GM23338 (cell line): ENCODE data around the gene TIMP3. TPM values are rescaled to one million over a fixed set of nuclear protein-coding genes. Genes with fewer than 3 reads are reported as not detected.

Source experiments
- ATAC-seq: fragments of 200-7000 bp; cut with Tn5 transposase; 3 replicates; pipeline ENCODE4 v1.9.1; 2020
- DNase-seq: peaks from one replicate; pipeline ENCODE4 v3.0.0-alpha.2; 2015; ENCODE audit warnings: low spot score
- H2AFZ ChIP-seq: fragments of 200-600 bp; sonication (generic); 2 replicates; pipeline ENCODE4 v1.8.0; 2016; ENCODE audit warnings: antibody characterized with exemption, mild to moderate bottlenecking, moderate library complexity
- H3F3A ChIP-seq: fragments of 200-600 bp; sonication (generic); replicated peaks from 2 replicates; pipeline ENCODE4 v1.8.0; 2017; ENCODE audit warnings: antibody characterized with exemption, mixed run types, low read depth
- H3K27ac ChIP-seq: fragments of 200-600 bp; sonication (generic); 2 replicates; pipeline ENCODE4 v1.6.1; 2016; ENCODE audit warnings: low read depth
- H3K27me3 ChIP-seq: fragments of 200-600 bp; sonication (generic); 2 replicates; pipeline ENCODE4 v1.8.0; 2016; ENCODE audit warnings: mild to moderate bottlenecking, mixed run types, moderate library complexity; ENCODE audit not compliant: insufficient read depth
- H3K36me3 ChIP-seq: fragments of 200-600 bp; sonication (generic); 2 replicates; pipeline ENCODE4 v1.8.0; 2016; ENCODE audit warnings: mild to moderate bottlenecking; ENCODE audit not compliant: insufficient read depth
- H3K4me1 ChIP-seq: fragments of 200-600 bp; sonication (generic); 2 replicates; pipeline ENCODE4 v1.8.0; 2016; ENCODE audit warnings: mild to moderate bottlenecking, moderate library complexity; ENCODE audit not compliant: insufficient read depth
- H3K4me2 ChIP-seq: fragments of 200-600 bp; sonication (generic); 2 replicates; pipeline ENCODE4 v1.7.1; 2017; ENCODE audit warnings: mixed run types
- H3K4me3 ChIP-seq: fragments of 200-600 bp; sonication (generic); 2 replicates; pipeline ENCODE4 v1.6.1; 2016; ENCODE audit warnings: mixed run types
- H3K79me2 ChIP-seq: fragments of 200-600 bp; sonication (generic); replicated peaks from 2 replicates; pipeline ENCODE4 v1.8.0; 2017; ENCODE audit warnings: mild to moderate bottlenecking; ENCODE audit not compliant: insufficient read depth
- H3K9me2 ChIP-seq: fragments of 200-600 bp; sonication (generic); 2 replicates; pipeline ENCODE4 v1.8.0; 2017; ENCODE audit not compliant: insufficient read depth
- H4K20me1 ChIP-seq: fragments of 200-600 bp; sonication (generic); replicated peaks from 2 replicates; pipeline ENCODE4 v1.8.0; 2017; ENCODE audit warnings: mild to moderate bottlenecking; ENCODE audit not compliant: insufficient read depth
- H3K27ac Mint-ChIP-seq: 2 replicates; pipeline ENCODE4 v1.8.0; 2020; ENCODE audit warnings: inconsistent platforms, mild to moderate bottlenecking, moderate library complexity, mixed read lengths
- H3K27me3 Mint-ChIP-seq: 3 replicates; pipeline ENCODE4 v1.8.0; 2022; ENCODE audit warnings: low read depth, mild to moderate bottlenecking, moderate library complexity, mixed read lengths, inconsistent platforms; ENCODE audit not compliant: insufficient read depth, poor library complexity
- H3K36me3 Mint-ChIP-seq: 3 replicates; pipeline ENCODE4 v1.8.0; 2021; ENCODE audit warnings: low read depth, mild to moderate bottlenecking, inconsistent platforms, moderate library complexity, mixed read lengths
- H3K4me1 Mint-ChIP-seq: 3 replicates; pipeline ENCODE4 v1.8.0; 2020; ENCODE audit warnings: mild to moderate bottlenecking, inconsistent platforms, mixed read lengths
- H3K4me3 Mint-ChIP-seq: 3 replicates; pipeline ENCODE4 v1.8.0; 2021; ENCODE audit warnings: moderate library complexity, mild to moderate bottlenecking, inconsistent platforms, mixed read lengths
- H3K9me3 Mint-ChIP-seq: 3 replicates; pipeline ENCODE4 v1.8.0; 2020; ENCODE audit warnings: moderate library complexity, mild to moderate bottlenecking, inconsistent platforms, mixed read lengths
- POLR2AphosphoS5 ChIP-seq: IDR thresholded peaks from 2 replicates; pipeline ENCODE4 v1.6.1; 2016; ENCODE audit warnings: antibody characterized with exemption, low read depth
- STAT1 ChIP-seq: IDR thresholded peaks from one replicate; pipeline ENCODE4 v1.6.1; 2016; ENCODE audit warnings: antibody characterized with exemption; ENCODE audit not compliant: unreplicated experiment
- ZNF114 ChIP-seq: fragments of 250-450 bp; sonication (Bioruptor Pico); IDR thresholded peaks from 2 replicates; pipeline ENCODE4 v1.5.0; 2020; ENCODE audit warnings: mild to moderate bottlenecking, moderate library complexity
- ZNF331 ChIP-seq: fragments of 250-450 bp; sonication (Bioruptor Pico); IDR thresholded peaks from 2 replicates; pipeline ENCODE4 v1.5.0; 2020; ENCODE audit warnings: low read depth, mild to moderate bottlenecking, moderate library complexity
- polyA plus RNA-seq: library from polyadenylated mRNA; unstranded; fragments of >200 nt; fragmentation: Nextera tagmentation; extraction: Ambion mirVana; gene quantifications from 2 replicates; pipeline ENCODE4 v1.2.1, GENCODE V29; 2016
- total RNA-seq: library from RNA; depleted of rRNA; stranded (reverse); fragments of >200 nt; shearing (Covaris generic); gene quantifications from 2 replicates; pipeline ENCODE4 v1.2.3, GENCODE V29; 2014
- TF ChIP-seq, protein P1 (sequence below): fragments of 250-450 bp; sonication (Bioruptor Pico); IDR thresholded peaks from 2 replicates; pipeline ENCODE4 v1.5.0; 2020; ENCODE audit warnings: mild to moderate bottlenecking, moderate library complexity
- TF ChIP-seq, protein P2 (sequence below), 2 experiments: fragments of 200-600 bp in 1 of 2; sonication (generic) in 1 of 2; conservative IDR thresholded peaks; 2 replicates each; pipeline versions ENCODE4 v1.5.1 to v1.6.1; 2016 to 2017; ENCODE audit warnings: antibody characterized with exemption in 2 of 2, low read depth in 2 of 2, mild to moderate bottlenecking in 2 of 2, moderate library complexity in 1 of 2
- TF ChIP-seq, protein P3 (sequence below): IDR thresholded peaks from 2 replicates; pipeline ENCODE4 v1.6.1; 2016; ENCODE audit warnings: antibody characterized with exemption

Gene TIMP3
- total and polyA plus RNA-seq, 2 experiments from 2014 or later: 1.4 to 4.3 TPM

DNA sequence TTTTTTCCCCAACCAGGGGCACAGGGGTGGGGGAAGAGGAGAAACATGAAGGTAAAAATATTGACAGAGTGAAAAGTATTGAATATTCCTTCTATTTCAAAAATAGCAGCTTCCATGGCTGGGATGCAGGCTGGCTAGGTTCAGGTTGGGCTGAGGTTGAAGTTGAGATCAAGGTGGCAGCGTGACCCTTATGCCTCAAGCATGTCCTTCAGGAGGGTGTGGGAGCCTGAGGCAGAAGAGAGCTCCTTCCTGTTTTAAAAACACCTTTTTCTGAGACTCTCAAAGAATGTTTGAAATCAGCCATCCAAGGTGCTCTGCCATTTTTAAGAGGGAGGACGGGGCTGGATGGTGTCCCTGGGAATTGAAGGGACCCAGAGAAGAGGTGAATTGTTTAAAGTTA is 29.5 kb downstream of the TIMP3 start (continued):
- TF ChIP-seq, protein P1, sequence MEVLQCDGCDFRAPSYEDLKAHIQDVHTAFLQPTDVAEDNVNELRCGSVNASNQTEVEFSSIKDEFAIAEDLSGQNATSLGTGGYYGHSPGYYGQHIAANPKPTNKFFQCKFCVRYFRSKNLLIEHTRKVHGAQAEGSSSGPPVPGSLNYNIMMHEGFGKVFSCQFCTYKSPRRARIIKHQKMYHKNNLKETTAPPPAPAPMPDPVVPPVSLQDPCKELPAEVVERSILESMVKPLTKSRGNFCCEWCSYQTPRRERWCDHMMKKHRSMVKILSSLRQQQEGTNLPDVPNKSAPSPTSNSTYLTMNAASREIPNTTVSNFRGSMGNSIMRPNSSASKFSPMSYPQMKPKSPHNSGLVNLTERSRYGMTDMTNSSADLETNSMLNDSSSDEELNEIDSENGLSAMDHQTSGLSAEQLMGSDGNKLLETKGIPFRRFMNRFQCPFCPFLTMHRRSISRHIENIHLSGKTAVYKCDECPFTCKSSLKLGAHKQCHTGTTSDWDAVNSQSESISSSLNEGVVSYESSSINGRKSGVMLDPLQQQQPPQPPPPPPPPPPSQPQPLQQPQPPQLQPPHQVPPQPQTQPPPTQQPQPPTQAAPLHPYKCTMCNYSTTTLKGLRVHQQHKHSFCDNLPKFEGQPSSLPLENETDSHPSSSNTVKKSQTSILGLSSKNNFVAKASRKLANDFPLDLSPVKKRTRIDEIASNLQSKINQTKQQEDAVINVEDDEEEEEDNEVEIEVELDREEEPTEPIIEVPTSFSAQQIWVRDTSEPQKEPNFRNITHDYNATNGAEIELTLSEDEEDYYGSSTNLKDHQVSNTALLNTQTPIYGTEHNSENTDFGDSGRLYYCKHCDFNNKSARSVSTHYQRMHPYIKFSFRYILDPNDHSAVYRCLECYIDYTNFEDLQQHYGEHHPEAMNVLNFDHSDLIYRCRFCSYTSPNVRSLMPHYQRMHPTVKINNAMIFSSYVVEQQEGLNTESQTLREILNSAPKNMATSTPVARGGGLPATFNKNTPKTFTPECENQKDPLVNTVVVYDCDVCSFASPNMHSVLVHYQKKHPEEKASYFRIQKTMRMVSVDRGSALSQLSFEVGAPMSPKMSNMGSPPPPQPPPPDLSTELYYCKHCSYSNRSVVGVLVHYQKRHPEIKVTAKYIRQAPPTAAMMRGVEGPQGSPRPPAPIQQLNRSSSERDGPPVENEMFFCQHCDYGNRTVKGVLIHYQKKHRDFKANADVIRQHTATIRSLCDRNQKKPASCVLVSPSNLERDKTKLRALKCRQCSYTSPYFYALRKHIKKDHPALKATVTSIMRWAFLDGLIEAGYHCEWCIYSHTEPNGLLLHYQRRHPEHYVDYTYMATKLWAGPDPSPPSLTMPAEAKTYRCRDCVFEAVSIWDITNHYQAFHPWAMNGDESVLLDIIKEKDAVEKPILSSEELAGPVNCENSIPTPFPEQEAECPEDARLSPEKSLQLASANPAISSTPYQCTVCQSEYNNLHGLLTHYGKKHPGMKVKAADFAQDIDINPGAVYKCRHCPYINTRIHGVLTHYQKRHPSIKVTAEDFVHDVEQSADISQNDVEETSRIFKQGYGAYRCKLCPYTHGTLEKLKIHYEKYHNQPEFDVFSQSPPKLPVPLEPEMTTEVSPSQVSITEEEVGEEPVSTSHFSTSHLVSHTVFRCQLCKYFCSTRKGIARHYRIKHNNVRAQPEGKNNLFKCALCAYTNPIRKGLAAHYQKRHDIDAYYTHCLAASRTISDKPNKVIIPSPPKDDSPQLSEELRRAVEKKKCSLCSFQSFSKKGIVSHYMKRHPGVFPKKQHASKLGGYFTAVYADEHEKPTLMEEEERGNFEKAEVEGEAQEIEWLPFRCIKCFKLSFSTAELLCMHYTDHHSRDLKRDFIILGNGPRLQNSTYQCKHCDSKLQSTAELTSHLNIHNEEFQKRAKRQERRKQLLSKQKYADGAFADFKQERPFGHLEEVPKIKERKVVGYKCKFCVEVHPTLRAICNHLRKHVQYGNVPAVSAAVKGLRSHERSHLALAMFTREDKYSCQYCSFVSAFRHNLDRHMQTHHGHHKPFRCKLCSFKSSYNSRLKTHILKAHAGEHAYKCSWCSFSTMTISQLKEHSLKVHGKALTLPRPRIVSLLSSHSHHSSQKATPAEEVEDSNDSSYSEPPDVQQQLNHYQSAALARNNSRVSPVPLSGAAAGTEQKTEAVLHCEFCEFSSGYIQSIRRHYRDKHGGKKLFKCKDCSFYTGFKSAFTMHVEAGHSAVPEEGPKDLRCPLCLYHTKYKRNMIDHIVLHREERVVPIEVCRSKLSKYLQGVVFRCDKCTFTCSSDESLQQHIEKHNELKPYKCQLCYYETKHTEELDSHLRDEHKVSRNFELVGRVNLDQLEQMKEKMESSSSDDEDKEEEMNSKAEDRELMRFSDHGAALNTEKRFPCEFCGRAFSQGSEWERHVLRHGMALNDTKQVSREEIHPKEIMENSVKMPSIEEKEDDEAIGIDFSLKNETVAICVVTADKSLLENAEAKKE (CRISPR knock-in tag): no peak
- TF ChIP-seq POLR2AphosphoS5: no peak
- no peak for TF ChIP-seq STAT1
- no peak for TF ChIP-seq ZNF331 (CRISPR knock-in tag)
- TF ChIP-seq, protein P2, sequence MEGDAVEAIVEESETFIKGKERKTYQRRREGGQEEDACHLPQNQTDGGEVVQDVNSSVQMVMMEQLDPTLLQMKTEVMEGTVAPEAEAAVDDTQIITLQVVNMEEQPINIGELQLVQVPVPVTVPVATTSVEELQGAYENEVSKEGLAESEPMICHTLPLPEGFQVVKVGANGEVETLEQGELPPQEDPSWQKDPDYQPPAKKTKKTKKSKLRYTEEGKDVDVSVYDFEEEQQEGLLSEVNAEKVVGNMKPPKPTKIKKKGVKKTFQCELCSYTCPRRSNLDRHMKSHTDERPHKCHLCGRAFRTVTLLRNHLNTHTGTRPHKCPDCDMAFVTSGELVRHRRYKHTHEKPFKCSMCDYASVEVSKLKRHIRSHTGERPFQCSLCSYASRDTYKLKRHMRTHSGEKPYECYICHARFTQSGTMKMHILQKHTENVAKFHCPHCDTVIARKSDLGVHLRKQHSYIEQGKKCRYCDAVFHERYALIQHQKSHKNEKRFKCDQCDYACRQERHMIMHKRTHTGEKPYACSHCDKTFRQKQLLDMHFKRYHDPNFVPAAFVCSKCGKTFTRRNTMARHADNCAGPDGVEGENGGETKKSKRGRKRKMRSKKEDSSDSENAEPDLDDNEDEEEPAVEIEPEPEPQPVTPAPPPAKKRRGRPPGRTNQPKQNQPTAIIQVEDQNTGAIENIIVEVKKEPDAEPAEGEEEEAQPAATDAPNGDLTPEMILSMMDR (conservative IDR thresholded peaks at IDR 0.05; ENCODE audit: low read depth in 2 of 2): no peak
- TF ChIP-seq, protein P3, sequence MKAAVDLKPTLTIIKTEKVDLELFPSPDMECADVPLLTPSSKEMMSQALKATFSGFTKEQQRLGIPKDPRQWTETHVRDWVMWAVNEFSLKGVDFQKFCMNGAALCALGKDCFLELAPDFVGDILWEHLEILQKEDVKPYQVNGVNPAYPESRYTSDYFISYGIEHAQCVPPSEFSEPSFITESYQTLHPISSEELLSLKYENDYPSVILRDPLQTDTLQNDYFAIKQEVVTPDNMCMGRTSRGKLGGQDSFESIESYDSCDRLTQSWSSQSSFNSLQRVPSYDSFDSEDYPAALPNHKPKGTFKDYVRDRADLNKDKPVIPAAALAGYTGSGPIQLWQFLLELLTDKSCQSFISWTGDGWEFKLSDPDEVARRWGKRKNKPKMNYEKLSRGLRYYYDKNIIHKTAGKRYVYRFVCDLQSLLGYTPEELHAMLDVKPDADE: no peak

DNA sequence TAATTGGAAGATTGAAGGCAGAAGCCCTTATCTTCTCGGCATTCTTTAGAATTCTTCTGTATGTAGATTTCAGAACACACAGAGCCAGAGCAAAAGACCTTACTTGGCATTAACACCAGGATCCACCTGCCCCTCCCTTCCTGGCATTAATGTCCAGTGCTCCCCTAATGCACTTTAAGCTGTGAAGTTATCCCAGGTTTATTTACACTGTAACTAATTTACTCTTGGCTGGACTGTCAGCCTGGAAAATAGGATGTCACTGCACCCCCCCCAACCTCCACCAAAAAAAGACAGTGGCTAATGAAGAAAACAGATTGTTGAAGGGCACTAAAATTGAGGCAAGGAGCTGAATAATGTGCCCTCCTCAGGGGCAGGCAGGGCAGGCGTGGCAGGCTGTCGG is 30.1 kb downstream of the TIMP3 start:
- Histone ChIP-seq H2AFZ (no peak overlapping the region), H4K20me1 (peaks cover 7% of the 10 kb centered on the region), H3K4me2 (no peak overlapping the region), H3K79me2 (no peaks in the 10 kb centered on the region; the same call in 1 of the 2 replicates), H3K27me3 (no peaks in the 10 kb centered on the region), H3K9me2 (no peaks in the 10 kb centered on the region), H3K36me3 (no peaks in the 10 kb centered on the region), H3K4me1 (peaks cover 22% of the 10 kb centered on the region), H3K4me3 (no peak overlapping the region), H3K27ac (no peak overlapping the region), H3F3A (no peaks in the 10 kb centered on the region)
- Mint-ChIP-seq H3K4me3 (no peak overlapping the region), H3K9me3 (no peaks in the 10 kb centered on the region), H3K4me1 (peaks cover 29% of the 10 kb centered on the region), H3K27me3 (peaks cover 11% of the 10 kb centered on the region), H3K27ac (no peak overlapping the region), H3K36me3 (no peaks in the 10 kb centered on the region)
- ATAC-seq: no peak
- no peak for DNase-seq
- no peak for TF ChIP-seq ZNF114 (CRISPR knock-in tag)
- TF ChIP-seq, protein P1 (CRISPR knock-in tag): no peak
- no peak for TF ChIP-seq STAT1
